GM12878 (cell line): ENCODE results near the gene KCNK7. TPM values are rescaled to one million over a fixed set of nuclear protein-coding genes. Genes with fewer than 3 reads are reported as not detected.

Experiments used
- ATAC-seq: fragments of 200-7000 bp; cut with Tn5 transposase; 3 replicates; pipeline ENCODE4 v1.9.1; 2020; ENCODE audit warnings: mild to moderate bottlenecking, moderate library complexity
- BruUV-seq: library from RNA; stranded (reverse); fragments of 400-500 nt; replicated peaks from 2 replicates; lab custom pipeline; 2021; lab: Mats Ljungman, UMichigan
- CTCF ChIA-PET: fragments of 300-600 bp; sonication (Branson Sonifier 250); formaldehyde crosslinking; extraction: SDS; loops from one replicate; lab custom pipeline; 2021; ENCODE audit warnings: inconsistent platforms; lab: Yijun Ruan, JAX
- POLR2A ChIA-PET: fragments of 350-600 bp; formaldehyde crosslinking; extraction: SDS; loops from one replicate; lab custom pipeline; 2021; ENCODE audit warnings: inconsistent platforms; lab: Charles Lee
- RAD21 ChIA-PET: fragments of 300-600 bp; sonication (Branson Sonifier 250); formaldehyde crosslinking; loops from one replicate; lab custom pipeline; 2023; ENCODE audit warnings: antibody characterized with exemption; ENCODE audit not compliant: unreplicated experiment; lab: Charles Lee
- SMC1A ChIA-PET: fragments of 300-600 bp; sonication (Branson Sonifier 250); formaldehyde crosslinking; loops from one replicate; lab custom pipeline; 2023; ENCODE audit not compliant: unreplicated experiment, uncharacterized antibody; lab: Charles Lee
- DNase-seq: peaks from one replicate; pipeline ENCODE4 v3.0.0-alpha.2; 2011; ENCODE audit warnings: low read depth, low spot score
- FAIRE-seq: peaks from 3 replicates; lab custom pipeline; 2011; peaks lifted over from hg19 to GRCh38; lab: Jason Lieb, UNC
- H2AFZ ChIP-seq: 2 replicates; pipeline ENCODE4 v1.6.0; 2011; ENCODE audit warnings: low read depth, low read length, control low read depth; ENCODE audit not compliant: control insufficient read depth
- H3K27ac ChIP-seq: 2 replicates; pipeline ENCODE4 v1.5.1; 2011; ENCODE audit warnings: control low read depth; ENCODE audit not compliant: control insufficient read depth, insufficient read depth
- H3K27me3 ChIP-seq, 2 experiments: replicated peaks in 1 of 2; 2 replicates each; pipeline versions ENCODE4 v1.6.0 to v1.6.1; 2011; ENCODE audit warnings: low read length in 1 of 2; ENCODE audit not compliant: control insufficient read depth in 2 of 2, insufficient read depth in 2 of 2
- H3K36me3 ChIP-seq, 2 experiments: 2 replicates each; pipeline ENCODE4 v1.5.1; 2011; ENCODE audit warnings: low read length in 1 of 2; ENCODE audit not compliant: control insufficient read depth in 2 of 2, insufficient read depth in 2 of 2
- H3K4me1 ChIP-seq: 2 replicates; pipeline ENCODE4 v1.6.1; 2011; ENCODE audit warnings: mild to moderate bottlenecking, low read length, moderate library complexity, mixed read lengths; ENCODE audit not compliant: control insufficient read depth, insufficient read depth
- H3K4me2 ChIP-seq: 2 replicates; pipeline ENCODE4 v1.6.0; 2011; ENCODE audit warnings: control low read depth; ENCODE audit not compliant: control insufficient read depth, insufficient read depth
- H3K4me3 ChIP-seq: fragments of 200-600 bp; sonication (generic); 2 replicates; pipeline ENCODE4 v1.5.1; 2016
- H3K79me2 ChIP-seq: 2 replicates; pipeline ENCODE4 v1.6.0; 2011; ENCODE audit warnings: low read length; ENCODE audit not compliant: control insufficient read depth, insufficient read depth
- H3K9ac ChIP-seq: 2 replicates; pipeline ENCODE4 v1.8.0; 2011; ENCODE audit warnings: low read length, control low read depth, mixed read lengths; ENCODE audit not compliant: control insufficient read depth, insufficient read depth
- H3K9me3 ChIP-seq: replicated peaks from 3 replicates; pipeline ENCODE4 v1.5.1; 2011; ENCODE audit warnings: mild to moderate bottlenecking, low read length; ENCODE audit not compliant: control insufficient read depth, insufficient read depth
- H4K20me1 ChIP-seq: 2 replicates; pipeline ENCODE4 v1.6.0; 2011; ENCODE audit not compliant: control insufficient read depth, insufficient read depth
- HDGF ChIP-seq: fragments of 450-650 bp; IDR thresholded peaks from 2 replicates; pipeline ENCODE4 v1.6.1; 2016; ENCODE audit warnings: antibody characterized with exemption
- POLR2A ChIP-seq: IDR thresholded peaks from 2 replicates; pipeline ENCODE4 v1.6.1; 2011; ENCODE audit warnings: low read depth, mild to moderate bottlenecking, low read length
- POLR2AphosphoS2 ChIP-seq: IDR thresholded peaks from 2 replicates; pipeline ENCODE4 v1.6.1; 2011; ENCODE audit warnings: low read depth, mild to moderate bottlenecking, low read length, improper control_type of control experiment, moderate library complexity
- ZZZ3 ChIP-seq: IDR thresholded peaks from 2 replicates; pipeline ENCODE4 v1.6.1; 2011; ENCODE audit warnings: low read depth; ENCODE audit not compliant: control insufficient read depth, insufficient read length
- WGBS: methylation state at CpG from one replicate; pipeline ENCODE4 v1.1.6; 2016; ENCODE audit warnings: low lambda C conversion rate; ENCODE audit not compliant: insufficient replicate concordance, insufficient coverage; ENCODE audit errors: missing lambda C conversion rate; 5-methylcytosine and 5-hydroxymethylcytosine counted together
- in situ Hi-C: fragments of 300-500 bp; cut with MboI; formaldehyde crosslinking; loops from 9 replicates; pipeline ENCODE4 v1.14.3; 2018; ENCODE audit warnings: mixed read lengths
- intact Hi-C: fragments of 100-400 bp; cut with micrococcal nuclease; formaldehyde crosslinking; loops from one replicate; pipeline ENCODE4 v1.14.2; 2022; ENCODE audit not compliant: unreplicated experiment
- polyA plus RNA-seq, 11 experiments: library from polyadenylated mRNA; depleted of rRNA in 4 of 11; unstranded in 6 of 11; stranded (reverse) in 5 of 11; fragments of >200 nt; fragmentation: Nextera tagmentation in 4 of 11; fragmentation: Illumina TruSeq in 1 of 11; extraction: Ambion mirVana in 4 of 11; extraction: Trizol in 1 of 11; gene quantifications; 1 replicate in 1 of 11; 2 replicates in 10 of 11; pipeline versions ENCODE4 v1.2.1 to v1.2.3, GENCODE V29; 2011 to 2016; ENCODE audit warnings: inconsistent platforms in 2 of 11, missing spikeins in 2 of 11, low read depth in 1 of 11
- total RNA-seq, 4 experiments: library from RNA; depleted of rRNA in 3 of 4; stranded (reverse); fragments of >200 nt in 3 of 4; fragmentation: Illumina TruSeq in 1 of 4; extraction: Trizol in 1 of 4; gene quantifications; 2 replicates each; pipeline versions ENCODE4 v1.2.1 to v1.2.3, GENCODE V29; 2013 to 2021

Gene KCNK7
- total and polyA plus RNA-seq, 10 of the 15 experiments (the other 5 are each of a cell fraction or from before 2014, with no cell fraction given): 0.11 to 0.54 (median 0.23) TPM; not detected in 7

- Histone ChIP-seq H3K4me2 (no peak overlapping the region), H2AFZ (no peak overlapping the region), H3K9me3 (no peaks in the 10 kb centered on the region), H4K20me1 (no peaks in the 10 kb centered on the region), H3K36me3 (peaks cover 14 to 37% of the 10 kb centered on the region in 2 experiments), H3K27me3 (no peaks in the 10 kb centered on the region), H3K4me3 (no peak overlapping the region), H3K9ac (no peak overlapping the region), H3K79me2 (peaks cover 27% of the 10 kb centered on the region), H3K4me1 (peaks cover 27% of the 10 kb centered on the region), H3K27ac (no peak overlapping the region)
- ChIA-PET POLR2A (interaction anchor here (0.9 to 7.6 kb wide), 2 partner anchors 9 to 16 kb away, joined by 8 to 100 read pairs; no protein-coding TSS in a partner anchor), CTCF (interaction anchor here (0.5 kb wide), 1 partner anchor 75 kb away, joined by 3 read pairs; no protein-coding TSS in a partner anchor), RAD21 (no interaction called here), SMC1A (no interaction called here)
- intact Hi-C loops (no loop called here), in situ Hi-C loops (no loop called here)
- FAIRE-seq (no peak), ATAC-seq (no peak), DNase-seq (no peak)
- WGBS: over 99% methylated on average over 11 of the region's 11 CpGs
- no TSS peak for BruUV-seq
- TF ChIP-seq ZZZ3 (no peak), POLR2A (0 out of 2 replicates have a peak, but pooled peaks have one; percentile 15)
Observed at GRCh38 chr11:65644837-65645236, 49.2 kb upstream of the KCNK7 start.

- ChIA-PET POLR2A (interaction anchor here (0.6 to 7.6 kb wide), 4 partner anchors 9 to 343 kb away, joined by 3 to 100 read pairs (median 6); partner anchors contain the start of gene PCNX3), CTCF (interaction anchor here (0.6 to 1.1 kb wide), 2 partner anchors 34 to 366 kb away, joined by 3 read pairs; no protein-coding TSS in a partner anchor), SMC1A (no interaction called here), RAD21 (no interaction called here)
- DNase-seq: no peak
- H3K27me3 ChIP-seq: no peaks in the 10 kb centered on the region
- H3K27ac ChIP-seq: no peak overlapping the region
- intact Hi-C loops (no loop called here), in situ Hi-C loops (no loop called here)
- H3K4me1 ChIP-seq: peaks cover 30% of the 10 kb centered on the region
- H3K9ac ChIP-seq: no peak overlapping the region
- peaks cover 33% of the 10 kb centered on the region for H3K79me2 ChIP-seq
- no peak overlapping the region for H3K4me2 ChIP-seq
- H3K9me3 ChIP-seq: no peaks in the 10 kb centered on the region
- H3K36me3 ChIP-seq: peaks cover 14 to 30% of the 10 kb centered on the region in 2 experiments
- no peaks in the 10 kb centered on the region for H4K20me1 ChIP-seq
- no TSS peak for BruUV-seq
- no peak for ATAC-seq
- no peak overlapping the region for H3K4me3 ChIP-seq
- WGBS: 70% methylated on average over 6 of the region's 6 CpGs
- TF ChIP-seq POLR2AphosphoS2: 0 out of 2 replicates have a peak, but pooled peaks have one; percentile 60
- no peak for TF ChIP-seq HDGF
- FAIRE-seq: no peak
- H2AFZ ChIP-seq: no peak overlapping the region
Observed at GRCh38 chr11:65643971-65644370, 48.4 kb upstream of the KCNK7 start.
